ENCODE measurements around the gene VRK1. TPM values are rescaled to one million over a fixed set of nuclear protein-coding genes. Genes with fewer than 3 reads are reported as not detected.

VRK1 gene
- total RNA-seq, 1 donor from 2014 or later, result 35.9 TPM

- DNase-seq (ENCODE audit: low read depth, low spot score), result no peak
Observed at GRCh38 chr14:96823652-96824051, 26.5 kb downstream of the VRK1 start.

- no peak for DNase-seq (ENCODE audit: low read depth, low spot score)
Observed at GRCh38 chr14:96824283-96824682, 27.1 kb downstream of the VRK1 start.

GRCh38 chr14:96826818-96827217 lies 29.6 kb downstream of the VRK1 start:
- DNase-seq (ENCODE audit: low read depth, low spot score), result no peak

- DNase-seq (ENCODE audit: low read depth, low spot score), result no peak
Observed at GRCh38 chr14:96827290-96827689, 30.1 kb downstream of the VRK1 start.

DNA sequence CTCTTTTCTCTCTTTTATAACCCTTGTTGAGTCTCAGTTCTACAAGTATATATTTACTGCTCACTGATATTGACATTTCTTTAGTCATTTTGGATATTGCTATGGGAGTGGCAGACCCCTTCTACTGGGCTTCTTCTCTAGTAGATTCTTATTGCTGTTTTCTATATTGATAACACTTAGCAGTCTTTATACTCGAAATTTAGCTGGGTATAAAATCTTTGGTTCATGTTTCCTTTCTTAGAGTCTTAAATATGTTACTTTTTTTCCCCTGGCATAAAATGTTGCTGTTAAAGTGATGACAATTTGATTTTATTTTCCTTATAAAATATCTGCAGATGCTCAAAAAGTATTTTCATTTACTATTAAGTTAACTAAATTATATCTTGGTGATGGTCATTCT lies 32.6 kb downstream of the VRK1 start:
- DNase-seq (ENCODE audit: low read depth, low spot score), result no peak

DNA sequence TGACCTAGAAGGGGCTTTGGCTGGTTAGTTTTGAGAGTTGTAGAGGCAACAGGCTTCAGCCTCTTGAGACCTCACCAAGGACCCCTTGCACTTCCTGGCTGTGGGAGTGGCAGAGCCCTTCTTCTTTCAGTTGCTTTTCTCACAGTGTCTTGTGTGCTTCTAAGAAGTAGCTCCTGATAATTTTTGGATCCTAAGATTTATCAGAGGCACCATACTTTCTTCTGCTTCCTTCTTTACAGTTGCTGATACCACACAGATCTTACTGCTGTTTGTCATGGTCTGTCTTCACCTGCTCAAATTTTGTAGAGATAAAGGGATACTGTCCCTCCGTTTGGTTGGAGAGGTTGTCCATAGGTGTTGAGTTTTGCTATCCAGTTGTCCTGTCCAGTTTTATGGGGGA lies 33.8 kb downstream of the VRK1 start:
- no peak for DNase-seq (ENCODE audit: low read depth, low spot score)

DNA sequence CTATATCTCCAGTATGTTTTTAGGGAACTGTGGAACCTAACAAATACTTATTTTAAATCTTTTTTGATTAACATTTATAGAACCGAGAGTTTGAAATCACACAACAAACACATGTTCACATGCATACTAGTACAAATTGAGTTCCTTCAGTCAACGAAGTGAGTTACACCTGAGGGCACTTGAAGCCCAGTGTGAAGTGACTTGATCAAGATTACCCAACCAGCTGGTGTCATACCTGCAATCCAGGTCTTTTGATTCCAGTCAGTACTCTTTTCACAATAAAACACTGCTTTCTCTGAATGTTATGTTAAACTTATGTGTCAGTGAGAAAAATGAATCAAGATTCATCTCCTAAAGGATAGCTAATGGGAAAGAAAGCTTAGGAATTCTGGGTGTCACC lies 35.2 kb downstream of the VRK1 start:
- DNase-seq (ENCODE audit: low read depth, low spot score), result no peak

- no peak for DNase-seq (ENCODE audit: low read depth, low spot score)
Observed at GRCh38 chr14:96838449-96838848, 41.3 kb downstream of the VRK1 start.

DNA sequence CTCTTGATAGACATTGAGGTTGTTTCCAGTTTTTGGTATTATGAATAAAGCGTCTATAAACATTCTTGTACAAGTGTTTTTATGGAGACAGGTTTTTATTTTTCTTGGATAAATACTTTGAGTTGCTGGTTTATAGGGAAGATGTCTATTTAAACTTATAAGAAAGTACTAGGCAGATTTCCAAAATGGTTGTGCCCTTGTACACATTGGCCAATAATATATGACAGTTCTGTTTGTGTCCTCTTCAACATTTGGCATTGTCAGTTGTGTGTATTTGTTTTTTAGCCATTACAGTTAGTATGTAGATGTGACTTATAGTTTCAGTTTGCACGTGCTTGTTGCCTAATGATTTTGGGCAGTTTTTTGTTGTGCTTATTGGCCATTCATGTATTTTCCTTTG lies 42.1 kb downstream of the VRK1 start:
- DNase-seq (ENCODE audit: low read depth, low spot score), result no peak

DNA sequence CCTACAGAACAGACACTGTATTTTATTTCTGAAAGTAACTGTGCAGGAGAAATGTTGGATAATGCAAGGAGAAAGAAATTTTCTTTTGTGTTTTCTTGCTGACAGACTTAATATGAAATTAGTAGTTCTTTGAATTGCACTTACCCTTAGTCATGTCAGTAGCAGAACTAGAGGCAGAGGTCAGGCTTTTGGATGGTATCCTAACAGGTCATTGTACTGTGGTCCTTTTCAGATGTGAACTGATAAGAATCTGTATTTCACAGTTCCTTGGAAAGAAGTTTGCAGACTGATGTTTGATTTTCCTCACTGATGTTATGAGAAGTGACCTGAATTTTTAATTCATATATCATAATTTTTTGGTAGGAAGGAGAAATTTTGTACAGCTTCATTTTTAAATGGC lies 46.0 kb downstream of the VRK1 start:
- no peak for DNase-seq (ENCODE audit: low read depth, low spot score)

DNA sequence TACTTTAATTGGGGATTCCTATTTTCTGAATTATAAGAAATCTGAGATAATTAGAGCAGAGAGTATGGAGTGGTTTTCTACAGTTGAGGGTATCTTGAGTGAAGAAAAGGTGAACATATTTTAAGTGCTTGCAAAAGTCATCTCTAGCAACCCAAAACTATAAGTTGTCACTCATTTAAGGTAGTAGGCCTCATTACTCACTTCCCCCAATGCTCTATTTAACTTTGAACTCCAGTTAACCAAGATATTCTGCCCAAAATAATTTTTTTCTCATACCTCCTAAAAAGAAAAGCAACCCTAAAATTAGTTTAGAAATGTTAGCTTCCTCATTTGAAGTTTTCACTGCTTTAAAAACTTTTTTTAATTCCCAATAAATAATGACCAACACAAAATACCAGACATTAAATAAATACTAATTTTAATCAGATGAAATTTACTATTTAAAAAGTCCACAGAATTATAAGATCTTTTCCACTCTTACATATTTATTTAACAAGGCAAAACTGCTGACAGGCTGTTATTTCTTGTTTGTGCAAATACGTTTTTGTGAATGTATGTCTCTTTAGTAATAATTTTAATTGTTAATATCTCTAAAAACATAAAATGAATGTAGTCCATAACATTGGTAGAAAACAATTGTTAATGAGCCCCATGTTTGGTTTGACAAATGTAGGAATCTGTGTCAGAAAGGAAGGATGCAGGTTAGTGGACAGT lies 47.8 kb downstream of the VRK1 start:
- no peak for DNase-seq (ENCODE audit: low read depth, low spot score)

DNA sequence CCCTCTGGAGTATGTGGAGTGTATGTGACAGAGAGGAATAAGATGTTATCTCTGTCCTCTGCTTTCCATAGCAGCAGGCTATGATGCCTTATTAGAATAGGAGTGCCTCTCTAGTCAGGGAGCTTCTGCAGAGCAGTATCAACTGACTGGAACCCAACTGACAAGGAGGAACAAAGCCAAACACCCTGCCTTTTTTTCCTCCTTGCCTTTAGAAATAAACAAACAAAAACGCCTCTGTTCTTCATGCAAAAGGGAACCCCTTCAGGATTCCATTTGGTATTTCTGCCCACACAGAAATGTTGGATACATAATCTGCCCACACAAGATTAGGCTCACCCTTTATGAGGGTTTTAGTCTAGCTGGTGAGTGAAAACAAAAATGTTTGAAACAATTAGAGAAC lies 50.3 kb downstream of the VRK1 start:
- no peak for DNase-seq (ENCODE audit: low read depth, low spot score)

DNA sequence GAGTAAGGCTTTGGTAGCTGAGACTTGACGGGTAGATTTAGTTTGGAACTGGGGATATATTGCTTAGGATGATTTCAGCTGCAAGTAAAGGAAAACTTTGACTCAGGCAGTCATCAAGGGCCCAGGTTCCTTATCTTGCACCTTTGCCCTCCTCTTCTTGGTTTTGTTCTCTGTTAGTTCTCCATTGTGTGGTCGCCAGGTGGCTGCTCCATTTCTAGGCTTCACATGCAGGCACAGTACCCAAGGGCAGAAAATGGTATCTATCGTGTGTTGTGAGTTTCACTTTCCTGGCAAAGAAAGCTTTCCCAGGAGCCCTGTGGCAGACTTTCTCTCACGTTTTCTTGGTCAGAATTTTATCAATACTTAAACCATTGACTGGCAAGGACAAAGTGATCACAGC lies 50.8 kb downstream of the VRK1 start:
- DNase-seq (ENCODE audit: low read depth, low spot score), result no peak

DNA sequence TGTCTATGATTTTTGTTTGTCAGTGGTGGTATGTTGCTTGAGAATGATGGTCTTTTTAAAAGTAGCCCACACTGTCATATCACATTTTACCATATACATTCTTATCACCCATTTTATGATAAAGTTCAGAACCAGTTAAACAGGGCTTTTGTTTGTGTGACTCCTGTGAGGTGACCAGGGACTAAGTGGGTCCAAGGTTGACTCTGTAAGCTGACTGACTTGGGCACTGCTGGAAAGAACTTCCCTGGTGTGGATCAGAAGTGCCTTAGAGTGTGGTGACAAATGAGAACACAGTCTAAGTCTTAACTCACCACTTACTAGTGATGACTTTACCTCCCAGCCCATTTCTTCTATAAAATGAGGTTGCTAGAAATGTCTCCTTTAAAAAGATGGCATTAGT lies 52.6 kb downstream of the VRK1 start:
- no peak for DNase-seq (ENCODE audit: low read depth, low spot score)

- no peak for DNase-seq (ENCODE audit: low read depth, low spot score)
Observed at GRCh38 chr14:96851694-96852381, 54.7 kb downstream of the VRK1 start.

DNA sequence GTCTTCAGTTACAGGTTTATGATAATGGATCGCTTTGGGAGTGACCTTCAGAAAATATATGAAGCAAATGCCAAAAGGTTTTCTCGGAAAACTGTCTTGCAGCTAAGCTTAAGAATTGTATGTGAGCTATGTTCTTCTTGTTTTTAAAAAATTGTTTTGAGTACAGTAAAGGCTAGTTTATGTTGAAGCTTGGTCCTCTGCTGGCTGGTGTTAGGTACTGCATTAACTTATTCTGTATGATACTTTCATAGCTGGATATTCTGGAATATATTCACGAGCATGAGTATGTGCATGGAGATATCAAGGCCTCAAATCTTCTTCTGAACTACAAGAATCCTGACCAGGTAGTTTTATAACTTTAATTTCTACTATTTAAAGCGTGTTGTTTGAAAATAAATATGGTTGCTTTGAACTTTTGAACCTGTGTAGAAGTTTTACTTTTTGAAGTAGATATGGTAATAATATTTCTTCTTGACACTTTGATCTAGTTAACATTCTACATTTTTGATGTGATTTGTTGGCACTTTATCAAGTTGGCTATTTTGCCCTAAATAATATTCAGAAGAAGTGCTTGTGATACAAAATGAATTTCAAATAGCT lies 55.7 kb downstream of the VRK1 start:
- peak; percentile 17 for DNase-seq (ENCODE audit: low read depth, low spot score)

- DNase-seq (ENCODE audit: low read depth, low spot score), result no peak
Observed at GRCh38 chr14:96858643-96859042, 61.5 kb downstream of the VRK1 start.

- DNase-seq (ENCODE audit: low read depth, low spot score), result no peak
Observed at GRCh38 chr14:96861568-96862310, 64.6 kb downstream of the VRK1 start.

GRCh38 chr14:96863327-96863985 lies 66.3 kb downstream of the VRK1 start:
- DNase-seq (ENCODE audit: low read depth, low spot score), result no peak

DNA sequence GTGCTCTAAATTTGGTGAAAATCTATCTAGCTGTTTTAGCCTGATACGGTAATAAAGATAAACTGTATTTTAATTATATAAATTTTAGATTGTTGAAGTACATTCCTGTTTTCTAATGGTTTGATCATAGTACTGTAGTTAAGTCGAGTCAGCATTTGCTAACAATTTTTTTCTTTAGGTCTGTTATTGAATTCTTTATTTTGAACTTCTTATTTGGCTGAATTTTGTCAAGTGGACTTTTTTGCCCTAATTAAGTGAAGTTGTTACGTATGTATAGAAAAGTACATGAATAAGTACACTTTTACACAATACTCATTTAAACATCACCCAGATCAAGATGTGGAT lies 66.8 kb downstream of the VRK1 start:
- DNase-seq (ENCODE audit: low read depth, low spot score), result no peak

- DNase-seq (ENCODE audit: low read depth, low spot score), result no peak
Observed at GRCh38 chr14:96867634-96868033, 70.5 kb downstream of the VRK1 start.

- DNase-seq (ENCODE audit: low read depth, low spot score), result no peak
Observed at GRCh38 chr14:96874127-96874526, 76.9 kb downstream of the VRK1 start.

All from pulmonary artery endothelial cell (primary cell).